Bladder microvascular endothelial cell (primary cell): ENCODE data around the gene HNRNPCL2. TPM values are rescaled to one million over a fixed set of nuclear protein-coding genes. Genes with fewer than 3 reads are reported as not detected.

Source experiments
- total RNA-seq: library from RNA; depleted of rRNA; stranded (reverse); fragments of >200 nt; gene quantifications from 2 replicates; pipeline ENCODE4 v1.2.3, GENCODE V29; 2014

The HNRNPCL2 gene
- not detected in 2 replicates for total RNA-seq

GRCh38 chr1:13116754-13117153 lies at the start of gene HNRNPCL2:
TSS of gene HNRNPCL2 (minus strand) at chr1:13116854. CDS start at chr1:13116400, 454 bp downstream.

DNA sequence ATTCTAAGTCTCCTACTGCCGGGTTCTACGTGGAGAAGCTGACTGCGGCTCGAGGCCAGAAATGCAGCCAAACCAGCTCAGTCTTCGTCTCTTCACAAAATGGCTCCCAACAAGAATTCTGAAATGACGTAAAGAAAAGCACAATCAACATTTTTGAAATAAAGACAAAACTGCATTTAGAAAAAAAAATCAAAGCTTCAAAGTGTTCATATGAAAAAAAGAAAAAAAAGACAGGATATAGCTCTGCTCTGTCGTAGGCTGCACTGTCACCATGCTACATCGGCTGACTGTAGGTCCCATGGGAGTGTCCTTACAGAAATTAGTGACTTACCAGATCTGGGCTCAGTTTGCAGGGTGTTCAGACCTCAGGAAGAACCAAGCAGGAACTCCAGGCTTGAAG lies 48.9 kb upstream of the HNRNPCL2 start, which contains the start of gene HNRNPCL4:
TSS of gene HNRNPCL4 (minus strand) at position 101 of the 400 bp plus-strand sequence. CDS start 164 bp downstream, outside the sequence.

DNA sequence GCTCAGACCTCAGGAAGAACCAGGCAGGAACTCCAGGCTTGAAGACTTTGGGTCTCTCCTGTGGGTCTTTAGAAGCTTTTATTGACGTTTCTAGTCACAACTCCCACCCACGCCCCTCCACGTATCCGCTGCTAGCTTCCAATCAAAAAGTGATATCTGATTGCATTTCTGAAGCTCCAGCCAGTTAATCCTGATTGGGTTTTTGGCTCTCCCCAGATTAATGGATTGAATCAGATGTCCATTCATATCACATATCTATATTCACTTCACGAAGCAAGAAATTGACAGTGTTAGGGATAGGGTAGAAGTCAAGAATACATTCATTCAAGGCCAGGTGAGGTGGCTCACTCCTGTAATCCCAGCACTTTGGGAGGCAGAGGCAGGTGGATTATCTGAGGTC lies 39.3 kb upstream of the HNRNPCL2 start, which contains the start of gene PRAMEF26:
TSS of gene PRAMEF26 (minus strand) at position 101 of the 400 bp plus-strand sequence. CDS start 2,914 bp downstream, outside the sequence.

DNA sequence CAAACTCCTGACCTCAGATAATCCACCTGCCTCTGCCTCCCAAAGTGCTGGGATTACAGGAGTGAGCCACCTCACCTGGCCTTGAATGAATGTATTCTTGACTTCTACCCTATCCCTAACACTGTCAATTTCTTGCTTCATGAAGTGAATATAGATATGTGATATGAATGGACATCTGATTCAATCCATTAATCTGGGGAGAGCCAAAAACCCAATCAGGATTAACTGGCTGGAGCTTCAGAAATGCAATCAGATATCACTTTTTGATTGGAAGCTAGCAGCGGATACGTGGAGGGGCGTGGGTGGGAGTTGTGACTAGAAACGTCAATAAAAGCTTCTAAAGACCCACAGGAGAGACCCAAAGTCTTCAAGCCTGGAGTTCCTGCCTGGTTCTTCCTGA lies 46.2 kb downstream of the HNRNPCL2 start, which contains the start of gene PRAMEF25:
TSS of gene PRAMEF25 (plus strand) at position 301 of the 400 bp plus-strand sequence. CDS start 2,920 bp downstream, outside the sequence.

Other genes with a start within 250 kb of the HNRNPCL2 start
- not detected in 2 replicates for gene PRAMEF4, start 230.7 kb downstream of the HNRNPCL2 start, total RNA-seq
- gene PRAMEF10, start 218.6 kb downstream of the HNRNPCL2 start, total RNA-seq = not detected in 2 replicates
- gene PRAMEF7, start 200.2 kb downstream of the HNRNPCL2 start, total RNA-seq = not detected in 2 replicates
- not detected in 2 replicates for gene PRAMEF6, start 169.3 kb downstream of the HNRNPCL2 start, total RNA-seq
- gene PRAMEF27, start 60.3 kb downstream of the HNRNPCL2 start, total RNA-seq = not detected in 2 replicates
- not detected in 2 replicates for gene HNRNPCL3, start 56.1 kb downstream of the HNRNPCL2 start, total RNA-seq
- gene PRAMEF25, start 46.1 kb downstream of the HNRNPCL2 start, total RNA-seq = not detected in 2 replicates
- not detected in 2 replicates for gene PRAMEF26, start 39.2 kb upstream of the HNRNPCL2 start, total RNA-seq
- not detected in 2 replicates for gene HNRNPCL4, start 48.8 kb upstream of the HNRNPCL2 start, total RNA-seq
- gene PRAMEF9, start 55.0 kb upstream of the HNRNPCL2 start, total RNA-seq = not detected in 2 replicates
- not detected in 2 replicates for gene PRAMEF13, start 84.6 kb upstream of the HNRNPCL2 start, total RNA-seq
- not detected in 2 replicates for gene PRAMEF18, start 109.3 kb upstream of the HNRNPCL2 start, total RNA-seq
- not detected in 2 replicates for gene PRAMEF5, start 137.3 kb upstream of the HNRNPCL2 start, total RNA-seq
- not detected in 2 replicates for gene PRAMEF8, start 168.3 kb upstream of the HNRNPCL2 start, total RNA-seq
- gene PRAMEF33, start 186.7 kb upstream of the HNRNPCL2 start, total RNA-seq = not detected in 2 replicates
- gene PRAMEF15, start 198.7 kb upstream of the HNRNPCL2 start, total RNA-seq = not detected in 2 replicates
- gene PRAMEF14, start 230.3 kb upstream of the HNRNPCL2 start, total RNA-seq = not detected in 2 replicates